H9 (cell line): ENCODE data around the gene KLK10. TPM values are rescaled to one million over a fixed set of nuclear protein-coding genes. Genes with fewer than 3 reads are reported as not detected.

Experiments
- DNase-seq: peaks from one replicate; pipeline ENCODE4 v3.0.0-alpha.2; 2017
- H2AFZ ChIP-seq: one replicate; pipeline ENCODE4 v1.6.1; 2013; ENCODE audit warnings: mild to moderate bottlenecking, low read length, control low read depth, moderate library complexity
- H2AK5ac ChIP-seq: 2 replicates; pipeline ENCODE4 v1.6.1; 2013; ENCODE audit warnings: low read length, control low read depth, mixed read lengths; ENCODE audit not compliant: insufficient read length
- H2BK120ac ChIP-seq: one replicate; pipeline ENCODE4 v1.6.1; 2013; ENCODE audit warnings: low read depth, mild to moderate bottlenecking, low read length, control low read depth, inconsistent platforms; ENCODE audit not compliant: poor library complexity, severe bottlenecking
- H2BK12ac ChIP-seq: 2 replicates; pipeline ENCODE4 v1.6.1; 2013; ENCODE audit warnings: low read length, control low read depth, mixed read lengths, low read depth; ENCODE audit not compliant: insufficient read length
- H2BK15ac ChIP-seq: 2 replicates; pipeline ENCODE4 v1.6.1; 2013; ENCODE audit warnings: low read depth, low read length, control low read depth
- H2BK20ac ChIP-seq: one replicate; pipeline ENCODE4 v1.6.1; 2013; ENCODE audit warnings: low read depth, mild to moderate bottlenecking, low read length, control low read depth, inconsistent platforms; ENCODE audit not compliant: poor library complexity, severe bottlenecking
- H2BK5ac ChIP-seq: 2 replicates; pipeline ENCODE4 v1.6.1; 2013; ENCODE audit warnings: low read length, control low read depth, mixed read lengths; ENCODE audit not compliant: insufficient read length
- H3K14ac ChIP-seq: 2 replicates; pipeline ENCODE4 v1.6.1; 2013; ENCODE audit warnings: low read length, control low read depth; ENCODE audit not compliant: insufficient read depth
- H3K18ac ChIP-seq: 2 replicates; pipeline ENCODE4 v1.6.1; 2013; ENCODE audit warnings: low read depth, mild to moderate bottlenecking, mixed read lengths, low read length, control low read depth; ENCODE audit not compliant: insufficient read length
- H3K23ac ChIP-seq: 2 replicates; pipeline ENCODE4 v1.6.1; 2013; ENCODE audit warnings: low read length, control low read depth, mixed read lengths, low read depth; ENCODE audit not compliant: insufficient read length
- H3K23me2 ChIP-seq: 2 replicates; pipeline ENCODE4 v1.6.1; 2013; ENCODE audit warnings: low read depth, mild to moderate bottlenecking, mixed read lengths, low read length, control low read depth; ENCODE audit not compliant: insufficient read length, poor library complexity, severe bottlenecking
- H3K27ac ChIP-seq: 2 replicates; pipeline ENCODE4 v1.5.1; 2013; ENCODE audit warnings: low read length, control low read depth, mixed read lengths, low read depth; ENCODE audit not compliant: insufficient read length
- H3K27me3 ChIP-seq: 2 replicates; pipeline ENCODE4 v1.6.1; 2013; ENCODE audit warnings: low read length, control low read depth, inconsistent platforms; ENCODE audit not compliant: insufficient read depth
- H3K4ac ChIP-seq: 2 replicates; pipeline ENCODE4 v1.6.1; 2013; ENCODE audit warnings: low read depth, mild to moderate bottlenecking, control low read depth, inconsistent platforms, low read length, moderate library complexity
- H3K4me1 ChIP-seq: 2 replicates; pipeline ENCODE4 v1.6.1; 2013; ENCODE audit warnings: low read length, control low read depth, inconsistent platforms; ENCODE audit not compliant: insufficient read depth
- H3K4me2 ChIP-seq: 2 replicates; pipeline ENCODE4 v1.6.1; 2013; ENCODE audit warnings: low read length, control low read depth, mixed read lengths; ENCODE audit not compliant: insufficient read length, insufficient read depth
- H3K56ac ChIP-seq: 2 replicates; pipeline ENCODE4 v1.6.1; 2013; ENCODE audit warnings: low read depth, mild to moderate bottlenecking, mixed read lengths, low read length, control low read depth; ENCODE audit not compliant: insufficient read length
- H3K79me1 ChIP-seq: 2 replicates; pipeline ENCODE4 v1.6.1; 2013; ENCODE audit warnings: low read depth, mild to moderate bottlenecking, moderate library complexity, low read length, control low read depth, inconsistent platforms; ENCODE audit not compliant: insufficient read depth, poor library complexity, severe bottlenecking
- H3K79me2 ChIP-seq: 2 replicates; pipeline ENCODE4 v1.6.1; 2013; ENCODE audit warnings: low read length, control low read depth, inconsistent platforms; ENCODE audit not compliant: insufficient read depth
- H3K9ac ChIP-seq: 2 replicates; pipeline ENCODE4 v1.6.1; 2013; ENCODE audit warnings: low read length, control low read depth, mixed read lengths; ENCODE audit not compliant: insufficient read length; ENCODE audit errors: extremely low read depth
- H3K9me3 ChIP-seq: one replicate; pipeline ENCODE4 v1.6.1; 2013; ENCODE audit warnings: low read depth, low read length, inconsistent platforms; ENCODE audit not compliant: control insufficient read depth
- H3T11ph ChIP-seq: one replicate; pipeline ENCODE4 v1.6.1; 2013; ENCODE audit warnings: mild to moderate bottlenecking, low read length, control low read depth, inconsistent platforms
- H4K20me1 ChIP-seq: one replicate; pipeline ENCODE4 v1.6.1; 2013; ENCODE audit not compliant: control insufficient read depth, insufficient read length, insufficient read depth
- H4K5ac ChIP-seq: 2 replicates; pipeline ENCODE4 v1.6.1; 2013; ENCODE audit warnings: low read depth, mild to moderate bottlenecking, mixed read lengths, low read length, control low read depth; ENCODE audit not compliant: insufficient read length
- H4K8ac ChIP-seq: replicated peaks from 2 replicates; pipeline ENCODE4 v1.6.1; 2013; ENCODE audit warnings: low read length, control low read depth, mixed read lengths, low read depth; ENCODE audit not compliant: insufficient read length
- H4K91ac ChIP-seq: 2 replicates; pipeline ENCODE4 v1.6.1; 2013; ENCODE audit warnings: low read depth, mild to moderate bottlenecking, moderate library complexity, mixed read lengths, low read length, control low read depth; ENCODE audit not compliant: insufficient read length
- H3K27ac Mint-ChIP-seq, 3 experiments: 2 replicates in 2 of 3; 3 replicates in 1 of 3; pipeline ENCODE4 v1.8.0; 2020 to 2021; ENCODE audit warnings: mixed read lengths in 3 of 3, mild to moderate bottlenecking in 1 of 3, moderate library complexity in 1 of 3
- H3K27me3 Mint-ChIP-seq: 2 replicates; pipeline ENCODE4 v1.8.0; 2021; ENCODE audit warnings: low read depth, mild to moderate bottlenecking, moderate library complexity, mixed read lengths
- H3K36me3 Mint-ChIP-seq, 3 experiments: 2 replicates in 2 of 3; 3 replicates in 1 of 3; pipeline ENCODE4 v1.8.0; 2020 to 2021; ENCODE audit warnings: low read depth in 3 of 3, mixed read lengths in 3 of 3; ENCODE audit not compliant: insufficient read depth in 1 of 3
- H3K4me1 Mint-ChIP-seq, 2 experiments: 2 replicates each; pipeline ENCODE4 v1.8.0; 2020; ENCODE audit warnings: mixed read lengths in 2 of 2
- H3K4me3 Mint-ChIP-seq, 2 experiments: 2 replicates in 1 of 2; 3 replicates in 1 of 2; pipeline ENCODE4 v1.8.0; 2020 to 2021; ENCODE audit warnings: mild to moderate bottlenecking in 2 of 2, mixed read lengths in 2 of 2, moderate library complexity in 1 of 2
- H3K9me3 Mint-ChIP-seq, 2 experiments: 2 replicates in 1 of 2; 3 replicates in 1 of 2; pipeline ENCODE4 v1.8.0; 2020; ENCODE audit warnings: mild to moderate bottlenecking in 2 of 2, mixed read lengths in 2 of 2, moderate library complexity in 1 of 2
- WGBS: extraction: QIAGEN DNeasy Blood & Tissue Kit; methylation state at CpG from one replicate; pipeline ENCODE4 v1.1.7; 2013; ENCODE audit warnings: missing lambda C conversion rate, low lambda C conversion rate, mixed read lengths; ENCODE audit not compliant: insufficient read length; ENCODE audit errors: extremely low coverage; 5-methylcytosine and 5-hydroxymethylcytosine counted together
- total RNA-seq: library from RNA; stranded (reverse); gene quantifications from 2 replicates; pipeline ENCODE4 v1.2.1, GENCODE V29; 2021
- TF ChIP-seq, protein P1 (sequence below): fragments of 200-600 bp; sonication (generic); conservative IDR thresholded peaks from 3 replicates; pipeline ENCODE4 v1.8.0; 2021; ENCODE audit warnings: antibody characterized with exemption, mild to moderate bottlenecking

The KLK10 gene
- total RNA-seq, 1 experiment from 2014 or later: 1.3 TPM

DNA sequence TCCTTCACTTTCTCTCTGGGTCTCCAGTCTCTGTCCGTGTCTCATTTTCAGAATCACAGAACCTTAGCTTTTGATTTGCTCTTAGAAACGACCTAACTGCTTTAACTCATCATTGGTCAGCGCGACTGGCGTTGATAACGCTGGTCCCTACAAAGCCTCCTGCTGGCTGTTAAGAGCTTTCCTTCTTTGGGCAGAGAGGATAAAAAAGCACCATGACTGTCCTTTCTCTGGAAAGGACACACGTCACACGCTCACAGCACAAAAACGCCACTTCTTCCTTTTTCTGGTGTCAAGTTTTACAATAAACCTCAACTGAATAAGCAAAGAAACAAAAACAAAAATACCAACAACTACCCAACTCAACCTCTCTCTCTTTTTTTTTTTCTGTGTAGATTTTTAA is 17.0 kb upstream of the KLK10 start:
- H3K4me1 Mint-ChIP-seq: peaks cover 17 to 19% of the 10 kb centered on the region in 2 experiments
- Histone ChIP-seq H3K4ac (no peak overlapping the region), H2BK20ac (no peak overlapping the region), H2BK12ac (no peak overlapping the region), H3K9ac (no peak overlapping the region), H4K8ac (no peak overlapping the region), H3K14ac (no peak overlapping the region), H3K27me3 (no peaks in the 10 kb centered on the region), H3K18ac (no peak overlapping the region), H3K79me1 (no peaks in the 10 kb centered on the region), H3K4me2 (no peak overlapping the region), H2BK120ac (no peak overlapping the region), H3T11ph (no peak overlapping the region), H4K5ac (no peak overlapping the region), H4K20me1 (no peaks in the 10 kb centered on the region), H2BK5ac (no peak overlapping the region), H4K91ac (no peak overlapping the region), H3K79me2 (no peaks in the 10 kb centered on the region), H3K9me3 (no peaks in the 10 kb centered on the region), H2AK5ac (no peak overlapping the region), H3K4me1 (no peaks in the 10 kb centered on the region; the same call in 1 of the 2 replicates), H2BK15ac (no peak overlapping the region), H2AFZ (no peak overlapping the region), H3K27ac (no peak overlapping the region), H3K56ac (no peak overlapping the region), H3K23me2 (no peaks in the 10 kb centered on the region), H3K23ac (no peak overlapping the region)
- TF ChIP-seq, protein P1, sequence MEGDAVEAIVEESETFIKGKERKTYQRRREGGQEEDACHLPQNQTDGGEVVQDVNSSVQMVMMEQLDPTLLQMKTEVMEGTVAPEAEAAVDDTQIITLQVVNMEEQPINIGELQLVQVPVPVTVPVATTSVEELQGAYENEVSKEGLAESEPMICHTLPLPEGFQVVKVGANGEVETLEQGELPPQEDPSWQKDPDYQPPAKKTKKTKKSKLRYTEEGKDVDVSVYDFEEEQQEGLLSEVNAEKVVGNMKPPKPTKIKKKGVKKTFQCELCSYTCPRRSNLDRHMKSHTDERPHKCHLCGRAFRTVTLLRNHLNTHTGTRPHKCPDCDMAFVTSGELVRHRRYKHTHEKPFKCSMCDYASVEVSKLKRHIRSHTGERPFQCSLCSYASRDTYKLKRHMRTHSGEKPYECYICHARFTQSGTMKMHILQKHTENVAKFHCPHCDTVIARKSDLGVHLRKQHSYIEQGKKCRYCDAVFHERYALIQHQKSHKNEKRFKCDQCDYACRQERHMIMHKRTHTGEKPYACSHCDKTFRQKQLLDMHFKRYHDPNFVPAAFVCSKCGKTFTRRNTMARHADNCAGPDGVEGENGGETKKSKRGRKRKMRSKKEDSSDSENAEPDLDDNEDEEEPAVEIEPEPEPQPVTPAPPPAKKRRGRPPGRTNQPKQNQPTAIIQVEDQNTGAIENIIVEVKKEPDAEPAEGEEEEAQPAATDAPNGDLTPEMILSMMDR: peak; percentile 34; the same call in 2 of the 3 replicates
- H3K27ac Mint-ChIP-seq: no peak overlapping the region; a peak in 1 of 7 replicates
- no CpG with 5 or more reads among the region's 9 CpGs for WGBS
- no peak for DNase-seq
- peaks cover 18% of the 10 kb centered on the region for H3K27me3 Mint-ChIP-seq
- no peaks in the 10 kb centered on the region for H3K36me3 Mint-ChIP-seq
- no peaks in the 10 kb centered on the region for H3K9me3 Mint-ChIP-seq
- no peak overlapping the region for H3K4me3 Mint-ChIP-seq
